CD14-positive monocyte (primary cell): ENCODE data around the gene MAFG. TPM values are rescaled to one million over a fixed set of nuclear protein-coding genes. Genes with fewer than 3 reads are reported as not detected.

Experiments
- DNase-seq, 3 donors: peaks; one replicate each; pipeline ENCODE4 v3.0.0-alpha.2; 2011 to 2022
- H2AFZ ChIP-seq: 2 replicates; pipeline ENCODE4 v1.6.0; 2012; ENCODE audit warnings: mild to moderate bottlenecking, low read depth, low read length, inconsistent platforms; ENCODE audit not compliant: insufficient read depth, poor library complexity, severe bottlenecking
- H3K27ac ChIP-seq, 2 donors: 1 replicate in 1 of 2; 2 replicates in 1 of 2; pipeline ENCODE4 v1.5.1; 2012 to 2013; ENCODE audit warnings: low read length in 2 of 2, control low read depth in 1 of 2, inconsistent platforms in 1 of 2, low read depth in 1 of 2, mild to moderate bottlenecking in 1 of 2
- H3K27me3 ChIP-seq, 2 donors: one replicate each; pipeline versions ENCODE4 v1.6.0 to v1.6.1; 2011 to 2013; ENCODE audit warnings: low read length in 2 of 2; ENCODE audit not compliant: control insufficient read depth in 2 of 2, insufficient read depth in 2 of 2
- H3K36me3 ChIP-seq, 2 donors: replicated peaks in 1 of 2; 1 replicate in 1 of 2; 2 replicates in 1 of 2; pipeline versions ENCODE4 v1.5.1 to v1.6.1; 2012 to 2013; ENCODE audit warnings: low read length in 2 of 2, control low read depth in 1 of 2, inconsistent platforms in 1 of 2, mild to moderate bottlenecking in 1 of 2; ENCODE audit not compliant: insufficient read depth in 2 of 2, control insufficient read depth in 1 of 2
- H3K4me1 ChIP-seq, 2 donors: 1 replicate in 1 of 2; 2 replicates in 1 of 2; pipeline versions ENCODE4 v1.5.1 to v1.6.1; 2012 to 2013; ENCODE audit warnings: low read length in 2 of 2, control low read depth in 1 of 2, inconsistent platforms in 1 of 2, mild to moderate bottlenecking in 1 of 2, moderate library complexity in 1 of 2; ENCODE audit not compliant: insufficient read depth in 2 of 2, control insufficient read depth in 1 of 2
- H3K4me2 ChIP-seq: replicated peaks from 2 replicates; pipeline ENCODE3; 2012; ENCODE audit warnings: low read length, moderate library complexity, mild to moderate bottlenecking; ENCODE audit not compliant: poor library complexity, severe bottlenecking; ENCODE audit errors: extremely low read depth
- H3K4me3 ChIP-seq, 3 experiments: fragments of 200-600 bp in 1 of 3; sonication (generic) in 1 of 3; replicated peaks in 1 of 3; 1 replicate in 2 of 3; 2 replicates in 1 of 3; pipeline ENCODE4 v1.5.1; 2011 to 2013; ENCODE audit warnings: low read length in 3 of 3, mild to moderate bottlenecking in 3 of 3, control low read depth in 2 of 3, low read depth in 2 of 3, inconsistent platforms in 1 of 3, moderate library complexity in 1 of 3
- H3K79me2 ChIP-seq: 2 replicates; pipeline ENCODE4 v1.6.0; 2012; ENCODE audit warnings: mild to moderate bottlenecking, control low read depth, inconsistent platforms, low read length, moderate library complexity; ENCODE audit not compliant: insufficient read depth
- H3K9ac ChIP-seq: 2 replicates; pipeline ENCODE4 v1.6.0; 2017; ENCODE audit warnings: low read length, mild to moderate bottlenecking; ENCODE audit not compliant: insufficient read depth, poor library complexity, severe bottlenecking
- H3K9me3 ChIP-seq, 2 donors: replicated peaks in 1 of 2; 1 replicate in 1 of 2; 2 replicates in 1 of 2; pipeline versions ENCODE4 v1.5.1 to v1.6.1; 2012 to 2013; ENCODE audit warnings: low read length in 2 of 2, control low read depth in 1 of 2; ENCODE audit not compliant: control insufficient read depth in 1 of 2, insufficient read depth in 1 of 2
- H4K20me1 ChIP-seq: 2 replicates; pipeline ENCODE4 v1.6.0; 2012; ENCODE audit warnings: mild to moderate bottlenecking, low read length, control low read depth, moderate library complexity; ENCODE audit not compliant: insufficient read depth
- H3K27ac Mint-ChIP-seq, 7 donors: one replicate each; pipeline ENCODE4 v1.8.0; 2020; ENCODE audit warnings: mild to moderate bottlenecking in 7 of 7, mixed read lengths in 7 of 7, moderate library complexity in 6 of 7, inconsistent platforms in 2 of 7
- H3K27me3 Mint-ChIP-seq, 3 donors: one replicate each; pipeline ENCODE4 v1.8.0; 2021 to 2022; ENCODE audit warnings: low read depth in 3 of 3, mild to moderate bottlenecking in 3 of 3, mixed read lengths in 3 of 3, moderate library complexity in 3 of 3, inconsistent platforms in 1 of 3
- H3K36me3 Mint-ChIP-seq, 2 donors: one replicate each; pipeline ENCODE4 v1.8.0; 2020; ENCODE audit warnings: mixed read lengths in 2 of 2, inconsistent platforms in 1 of 2, mild to moderate bottlenecking in 1 of 2
- H3K4me1 Mint-ChIP-seq: one replicate; pipeline ENCODE4 v1.8.0; 2020; ENCODE audit warnings: mild to moderate bottlenecking, mixed read lengths
- H3K4me3 Mint-ChIP-seq, 2 donors: one replicate each; pipeline ENCODE4 v1.8.0; 2020; ENCODE audit warnings: mild to moderate bottlenecking in 2 of 2, mixed read lengths in 2 of 2, moderate library complexity in 1 of 2
- H3K9me3 Mint-ChIP-seq, 7 donors: one replicate each; pipeline ENCODE4 v1.8.0; 2020 to 2022; ENCODE audit warnings: mixed read lengths in 7 of 7, mild to moderate bottlenecking in 6 of 7, moderate library complexity in 6 of 7, inconsistent platforms in 2 of 7
- WGBS: methylation state at CpG from one replicate; pipeline ENCODE4 v1.1.5; 2013; ENCODE audit warnings: missing lambda C conversion rate; ENCODE audit not compliant: insufficient coverage; 5-methylcytosine and 5-hydroxymethylcytosine counted together
- intact Hi-C, 2 donors: fragments of 100-400 bp; cut with micrococcal nuclease; formaldehyde crosslinking; loops; one replicate each; pipeline versions ENCODE4 v1.15.0 to v1.15.1; 2023
- polyA plus RNA-seq, 3 donors: library from polyadenylated mRNA; depleted of rRNA in 1 of 3; unstranded in 2 of 3; stranded (reverse) in 1 of 3; fragments of 300-500 nt in 2 of 3; fragments of >200 nt in 1 of 3; fragmentation: Illumina TruSeq in 2 of 3; gene quantifications; 1 replicate in 2 of 3; 2 replicates in 1 of 3; pipeline ENCODE4 v1.2.3, GENCODE V29; 2012 to 2021
- TF ChIP-seq, protein P1 (sequence below): fragments of 200-600 bp; IDR thresholded peaks from one replicate; pipeline ENCODE4 v1.8.0; 2022; ENCODE audit warnings: antibody characterized with exemption, mild to moderate bottlenecking

Gene MAFG
- polyA plus RNA-seq, 3 donors: 7.4 to 66.0 (median 7.6) TPM

GRCh38 chr17:81923302-81924260, 4.0 kb downstream of the MAFG start:
- Histone ChIP-seq H3K27ac (peak overlapping the region; percentile 76 to 95), H3K4me3 (peak overlapping the region; percentile 30 to 81 (median 36)), H3K36me3 (peaks cover 17 to 22% of the 10 kb centered on the region in 2 donors), H3K9ac (peak overlapping the region; percentile 73), H3K79me2 (peaks cover 86% of the 10 kb centered on the region), H3K27me3 (peaks cover 3 to 6% of the 10 kb centered on the region in 2 donors), H4K20me1 (peaks cover 76% of the 10 kb centered on the region), H3K4me2 (peak overlapping the region; percentile 90), H2AFZ (no peak overlapping the region), H3K4me1 (peaks cover 85 to 91% of the 10 kb centered on the region in 2 donors), H3K9me3 (no peaks in the 10 kb centered on the region)
- DNase-seq: peak; percentile 78 to 88 (median 88)
- H3K36me3 Mint-ChIP-seq: peaks cover 20 to 35% of the 10 kb centered on the region in 2 donors
- peak overlapping the region; percentile 90 to 97 (median 93) for H3K27ac Mint-ChIP-seq
- intact Hi-C loops: no loop called here
- peaks cover 0 to 1% (median 0%) of the 10 kb centered on the region in 7 donors for H3K9me3 Mint-ChIP-seq
- H3K27me3 Mint-ChIP-seq: peaks cover 2 to 7% (median 5%) of the 10 kb centered on the region in 3 donors
- TF ChIP-seq, protein P1, sequence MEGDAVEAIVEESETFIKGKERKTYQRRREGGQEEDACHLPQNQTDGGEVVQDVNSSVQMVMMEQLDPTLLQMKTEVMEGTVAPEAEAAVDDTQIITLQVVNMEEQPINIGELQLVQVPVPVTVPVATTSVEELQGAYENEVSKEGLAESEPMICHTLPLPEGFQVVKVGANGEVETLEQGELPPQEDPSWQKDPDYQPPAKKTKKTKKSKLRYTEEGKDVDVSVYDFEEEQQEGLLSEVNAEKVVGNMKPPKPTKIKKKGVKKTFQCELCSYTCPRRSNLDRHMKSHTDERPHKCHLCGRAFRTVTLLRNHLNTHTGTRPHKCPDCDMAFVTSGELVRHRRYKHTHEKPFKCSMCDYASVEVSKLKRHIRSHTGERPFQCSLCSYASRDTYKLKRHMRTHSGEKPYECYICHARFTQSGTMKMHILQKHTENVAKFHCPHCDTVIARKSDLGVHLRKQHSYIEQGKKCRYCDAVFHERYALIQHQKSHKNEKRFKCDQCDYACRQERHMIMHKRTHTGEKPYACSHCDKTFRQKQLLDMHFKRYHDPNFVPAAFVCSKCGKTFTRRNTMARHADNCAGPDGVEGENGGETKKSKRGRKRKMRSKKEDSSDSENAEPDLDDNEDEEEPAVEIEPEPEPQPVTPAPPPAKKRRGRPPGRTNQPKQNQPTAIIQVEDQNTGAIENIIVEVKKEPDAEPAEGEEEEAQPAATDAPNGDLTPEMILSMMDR: no peak
- peak overlapping the region; percentile 75 to 92 for H3K4me3 Mint-ChIP-seq
- peaks cover 77% of the 10 kb centered on the region for H3K4me1 Mint-ChIP-seq
- WGBS: 0% methylated on average over 27 of the region's 32 CpGs

- peak in 1 of 3 donors; percentile 34 for DNase-seq
- H3K9me3 Mint-ChIP-seq: peaks cover 0 to 1% (median 0%) of the 10 kb centered on the region in 7 donors
- TF ChIP-seq, protein P1: no peak
- Histone ChIP-seq H3K36me3 (peaks cover 17 to 22% of the 10 kb centered on the region in 2 donors), H3K79me2 (peaks cover 94% of the 10 kb centered on the region), H3K9me3 (no peaks in the 10 kb centered on the region), H3K27me3 (no peaks in the 10 kb centered on the region), H3K27ac (peak overlapping the region; percentile 77 to 95), H4K20me1 (peaks cover 78% of the 10 kb centered on the region), H3K9ac (peak overlapping the region; percentile 73), H3K4me1 (peaks cover 85 to 88% of the 10 kb centered on the region in 2 donors), H2AFZ (no peak overlapping the region), H3K4me2 (peak overlapping the region; percentile 90), H3K4me3 (peak overlapping the region; percentile 30 to 81 (median 36))
- H3K27me3 Mint-ChIP-seq: no peaks in the 10 kb centered on the region
- H3K27ac Mint-ChIP-seq: peak overlapping the region; percentile 75 to 97 (median 92)
- peaks cover 20 to 35% of the 10 kb centered on the region in 2 donors for H3K36me3 Mint-ChIP-seq
- peaks cover 78% of the 10 kb centered on the region for H3K4me1 Mint-ChIP-seq
- intact Hi-C loops: no loop called here
- peak overlapping the region; percentile 59 to 83 for H3K4me3 Mint-ChIP-seq
- WGBS: 68% methylated on average over 42 of the region's 58 CpGs
Measured at GRCh38 chr17:81922566-81923301, 4.8 kb downstream of the MAFG start.
